AG08396 (cell line): ENCODE data around the gene ATP6V1F.

ENCODE experiments used
- DNase-seq: peaks from one replicate; pipeline ENCODE4 v3.0.0; 2012; ENCODE audit warnings: low spot score, mixed read lengths

The ATP6V1F gene

GRCh38 chr7:128882134-128882533 is 19.5 kb downstream of the ATP6V1F start:
- DNase-seq = no peak

- peak; percentile 95 for DNase-seq
Measured at GRCh38 chr7:128883622-128884448, 21.2 kb downstream of the ATP6V1F start.

- DNase-seq = no peak
Measured at GRCh38 chr7:128884561-128885369, 22.1 kb downstream of the ATP6V1F start.

GRCh38 chr7:128885370-128886187 is 22.9 kb downstream of the ATP6V1F start:
- DNase-seq = no peak

GRCh38 chr7:128886391-128887168 is 23.9 kb downstream of the ATP6V1F start:
- no peak for DNase-seq

- no peak for DNase-seq
Measured at GRCh38 chr7:128887169-128888038, 24.7 kb downstream of the ATP6V1F start.

- DNase-seq = no peak
Measured at GRCh38 chr7:128888039-128888755, 25.5 kb downstream of the ATP6V1F start.

- DNase-seq = no peak
Measured at GRCh38 chr7:128888756-128889095, 26.1 kb downstream of the ATP6V1F start.

GRCh38 chr7:128889121-128889520 is 26.5 kb downstream of the ATP6V1F start:
- DNase-seq = no peak

GRCh38 chr7:128890306-128891109 is 27.9 kb downstream of the ATP6V1F start:
- no peak for DNase-seq

GRCh38 chr7:128891110-128891941 is 28.7 kb downstream of the ATP6V1F start:
- no peak for DNase-seq

GRCh38 chr7:128891942-128892269 is 29.2 kb downstream of the ATP6V1F start:
- no peak for DNase-seq

- DNase-seq = no peak
Measured at GRCh38 chr7:128892521-128893250, 30.0 kb downstream of the ATP6V1F start.

- DNase-seq = no peak
Measured at GRCh38 chr7:128893251-128894100, 30.8 kb downstream of the ATP6V1F start.

- no peak for DNase-seq
Measured at GRCh38 chr7:128894101-128894440, 31.4 kb downstream of the ATP6V1F start.

GRCh38 chr7:128895320-128895719 is 32.7 kb downstream of the ATP6V1F start:
- no peak for DNase-seq

- no peak for DNase-seq
Measured at GRCh38 chr7:128899392-128899791, 36.7 kb downstream of the ATP6V1F start.
